ENCODE data around the gene SYNPO2L. TPM values are rescaled to one million over a fixed set of nuclear protein-coding genes. Genes with fewer than 3 reads are reported as not detected.

SYNPO2L gene
- under 0.01 TPM in 1 of 2 replicates, not detected in the other for total RNA-seq

DNA sequence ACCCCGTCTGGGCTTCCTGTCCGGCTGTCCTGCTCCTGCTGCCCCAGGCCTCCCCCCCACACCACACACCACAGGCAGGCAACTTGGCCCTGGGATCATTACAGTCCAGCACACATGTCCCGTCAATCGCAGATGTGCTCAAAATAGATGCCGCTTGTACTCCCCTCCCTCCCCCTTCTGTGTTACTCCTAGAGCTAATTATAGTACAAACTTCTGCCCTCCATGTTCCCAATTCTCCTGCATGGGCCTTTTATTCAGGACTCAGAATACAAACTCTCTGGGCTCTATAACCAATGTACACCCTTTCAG lies at the start of gene SYNPO2L:
SYNPO2L (minus strand) TSS at position 40 of the 309 bp plus-strand sequence. CDS start 107 bp downstream, outside the sequence.

DNA sequence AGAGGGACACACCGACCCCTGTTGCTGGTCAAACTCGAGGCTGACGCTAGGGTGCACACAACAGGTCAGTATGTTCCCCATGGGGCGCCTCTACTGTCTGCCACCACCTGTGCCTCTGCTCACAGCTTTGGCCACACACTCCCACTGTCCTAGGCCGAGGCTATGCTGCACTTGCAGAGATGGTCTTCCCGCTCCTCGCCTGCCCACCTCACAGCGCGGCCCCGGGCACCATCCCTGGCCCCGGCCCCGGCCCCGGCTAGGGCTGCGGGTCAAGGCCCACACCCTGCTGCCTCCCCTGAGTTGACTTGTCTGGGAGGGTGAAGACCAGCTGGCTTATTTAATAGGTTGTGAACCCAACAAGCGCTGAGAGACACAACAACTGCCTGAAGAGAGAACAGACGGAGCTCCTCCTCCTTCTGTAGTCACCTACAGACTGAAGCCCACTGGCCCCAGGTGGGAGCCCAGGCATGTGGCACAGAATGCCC lies 41.9 kb upstream of the SYNPO2L start, which contains the start of gene AGAP5:
AGAP5 (minus strand) TSS at position 435 of the 485 bp plus-strand sequence; CDS start at position 81, 354 bp downstream.

DNA sequence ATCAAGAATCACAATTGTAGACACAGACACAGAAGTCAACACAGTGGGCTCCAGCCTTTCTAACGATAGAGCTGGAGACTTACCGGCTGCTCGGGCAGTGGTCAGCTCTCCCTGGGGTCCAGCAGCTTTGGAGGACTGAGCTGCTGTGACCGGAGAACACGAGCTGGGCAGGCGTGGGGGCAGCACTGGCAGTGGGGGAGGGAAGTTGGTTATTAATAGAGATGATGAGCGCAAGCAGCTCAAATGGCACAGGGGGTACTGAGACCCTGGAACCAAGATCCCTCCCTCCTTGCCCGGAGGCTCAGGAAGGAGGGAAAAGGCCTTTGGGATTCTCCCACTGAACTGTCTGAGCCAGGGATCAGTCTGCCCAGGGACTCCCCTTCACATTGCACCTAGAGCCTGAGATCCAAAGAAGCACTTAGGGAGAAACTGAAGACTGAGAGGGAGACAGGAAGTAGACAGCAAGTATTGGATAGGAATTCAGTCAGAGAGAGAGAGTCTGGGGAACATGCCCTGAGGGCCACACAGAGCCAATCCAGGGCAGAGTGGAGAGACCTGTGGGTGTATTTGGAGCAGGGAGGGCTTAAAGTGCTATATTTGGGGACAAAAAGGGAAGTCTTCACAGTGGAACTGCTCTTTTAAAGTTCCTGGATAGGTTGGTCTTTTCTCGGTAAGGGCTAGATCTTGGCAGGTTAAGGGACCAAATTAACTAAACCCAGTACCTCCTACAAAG lies 14.3 kb downstream of the SYNPO2L start, which contains the start of gene MYOZ1:
MYOZ1 (minus strand) TSS at position 147 of the 733 bp plus-strand sequence. CDS start 1,457 bp downstream, outside the sequence.

Other genes starting within 250 kb of the SYNPO2L start
- gene ANXA7, start 242.0 kb downstream of the SYNPO2L start, total RNA-seq, result 98.1 and 107 TPM in 2 replicates
- gene MSS51, start 222.5 kb downstream of the SYNPO2L start, total RNA-seq, result 0.15 and 0.50 TPM in 2 replicates
- gene PPP3CB, start 160.0 kb downstream of the SYNPO2L start, total RNA-seq, result 14.9 and 16.5 TPM in 2 replicates
- gene USP54, start 64.7 kb downstream of the SYNPO2L start, total RNA-seq, result 3.7 and 4.4 TPM in 2 replicates
- gene MYOZ1, start 14.6 kb downstream of the SYNPO2L start, total RNA-seq, result 0.15 TPM in 1 of 2 replicates, not detected in the other
- 2.5 TPM in 2 replicates for gene AGAP5, start 42.1 kb upstream of the SYNPO2L start, total RNA-seq
- gene SEC24C, start 88.3 kb upstream of the SYNPO2L start, total RNA-seq, result 62.7 and 70.6 TPM in 2 replicates
- gene CHCHD1, start 126.0 kb upstream of the SYNPO2L start, total RNA-seq, result 40.7 and 47.4 TPM in 2 replicates
- gene ZSWIM8, start 129.6 kb upstream of the SYNPO2L start, total RNA-seq, result 40.1 and 45.7 TPM in 2 replicates
- gene NDST2, start 155.6 kb upstream of the SYNPO2L start, total RNA-seq, result 13.1 and 21.9 TPM in 2 replicates
- 12.8 and 17.2 TPM in 2 replicates for gene CAMK2G, start 218.5 kb upstream of the SYNPO2L start, total RNA-seq